HG02642 (cell line): ENCODE results near the gene HOMEZ.
"Not testable (repeated sequence)": the region's sequence is repeated elsewhere in the genome, so short reads cannot be mapped to it uniquely, and the experiment has no call there.

Source experiments
- ATAC-seq: cut with Tn5 transposase; IDR thresholded peaks from one replicate; pipeline ENCODE4 v1.9.1; 2021; ENCODE audit warnings: mild to moderate bottlenecking; ENCODE audit not compliant: unreplicated experiment, poor library complexity

Gene HOMEZ

GRCh38 chr14:23286020-23286901 is at the start of gene HOMEZ:
HOMEZ (minus strand) TSS chr14:23286132; CDS start chr14:23285952, 180 bp downstream.
- ATAC-seq: peak; percentile 99

GRCh38 chr14:23335623-23336022 is 49.7 kb upstream of the HOMEZ start:
- ATAC-seq: no peak

- peak; percentile 58 for ATAC-seq
Measured at GRCh38 chr14:23327947-23328744, 42.2 kb upstream of the HOMEZ start.

GRCh38 chr14:23326491-23327332 is 40.8 kb upstream of the HOMEZ start:
- ATAC-seq: no peak

GRCh38 chr14:23325746-23326145 is 39.8 kb upstream of the HOMEZ start:
- ATAC-seq: not testable (repeated sequence)

GRCh38 chr14:23324993-23325392 is 39.1 kb upstream of the HOMEZ start:
- ATAC-seq: no peak

- no peak for ATAC-seq
Measured at GRCh38 chr14:23324455-23324846, 38.5 kb upstream of the HOMEZ start.

GRCh38 chr14:23323838-23324454 is 38.0 kb upstream of the HOMEZ start:
- ATAC-seq: no peak

GRCh38 chr14:23322568-23323517 is 36.9 kb upstream of the HOMEZ start:
- ATAC-seq: no peak

GRCh38 chr14:23321572-23322547 is 35.9 kb upstream of the HOMEZ start:
- ATAC-seq: peak; percentile 15

- peak; percentile 90 for ATAC-seq
Measured at GRCh38 chr14:23320584-23321571, 34.9 kb upstream of the HOMEZ start, which contains the start of gene PABPN1. PABPN1 (plus strand) TSS chr14:23321457; CDS start chr14:23321470, 13 bp downstream.

GRCh38 chr14:23319746-23320583 is 34.0 kb upstream of the HOMEZ start:
- no peak for ATAC-seq

GRCh38 chr14:23316300-23316699 is 30.4 kb upstream of the HOMEZ start:
- no peak for ATAC-seq

- ATAC-seq: no peak
Measured at GRCh38 chr14:23310546-23310945, 24.6 kb upstream of the HOMEZ start.

GRCh38 chr14:23308721-23309445 is 23.0 kb upstream of the HOMEZ start:
- ATAC-seq: no peak
